Measurements from ENCODE around the gene CNDP2. TPM values are rescaled to one million over a fixed set of nuclear protein-coding genes. Genes with fewer than 3 reads are reported as not detected.

Gene CNDP2
- total and polyA plus RNA-seq, 2 of the 13 experiments (the other 11 are each of a cell fraction or from before 2014, with no cell fraction given): 64.7 to 80.8 TPM

- TF ChIP-seq RNF219 (CRISPR knock-in tag; IDR thresholded peaks at IDR 0.05) (0 out of 2 replicates have a peak, but pooled peaks have one; percentile 34), ZNF331 (CRISPR knock-in tag; IDR thresholded peaks at IDR 0.05) (peak; percentile 78), ZNF839 (CRISPR knock-in tag; IDR thresholded peaks at IDR 0.05; ENCODE audit: borderline replicate concordance) (no peak), ZNF768 (CRISPR knock-in tag; IDR thresholded peaks at IDR 0.05) (no peak), FOXO1 (CRISPR knock-in tag; IDR thresholded peaks at IDR 0.05) (peak; percentile 86), RXRB (CRISPR knock-in tag; IDR thresholded peaks at IDR 0.05; ENCODE audit: borderline replicate concordance) (peak; percentile 96), NFKBIZ (CRISPR knock-in tag; IDR thresholded peaks at IDR 0.05) (no peak; the same call in 1 of the 2 replicates), YEATS4 (CRISPR knock-in tag; IDR thresholded peaks at IDR 0.05; ENCODE audit: borderline replicate concordance) (peak; percentile 97), HNRNPUL1 (IDR thresholded peaks at IDR 0.05; ENCODE audit: low read depth, low read length) (no peak), NAIF1 (CRISPR knock-in tag; IDR thresholded peaks at IDR 0.05; ENCODE audit: borderline replicate concordance) (peak; percentile 82), FOSL2 (CRISPR knock-in tag; IDR thresholded peaks at IDR 0.05) (peak; percentile 90), FOSL1 (CRISPR knock-in tag; IDR thresholded peaks at IDR 0.05; ENCODE audit: borderline replicate concordance) (peak; percentile 72), SOX5 (CRISPR knock-in tag; IDR thresholded peaks at IDR 0.05; ENCODE audit: borderline replicate concordance) (peak; percentile 77), ZNF784 (CRISPR knock-in tag; IDR thresholded peaks at IDR 0.05; ENCODE audit: borderline replicate concordance) (peak; percentile 31; the same call in 1 of the 2 replicates), ZNF564 (CRISPR knock-in tag; IDR thresholded peaks at IDR 0.05) (peak; percentile 70; the same call in 1 of the 2 replicates), ASH2L (IDR thresholded peaks at IDR 0.05; ENCODE audit: insufficient read length, low read depth, low read length) (peak; percentile 95), HHEX (CRISPR knock-in tag; IDR thresholded peaks at IDR 0.05) (0 out of 2 replicates have a peak, but pooled peaks have one; percentile 40), ZKSCAN8 (CRISPR knock-in tag; IDR thresholded peaks at IDR 0.05; ENCODE audit: borderline replicate concordance) (0 out of 2 replicates have a peak, but pooled peaks have one; percentile 32), ZSCAN31 (CRISPR knock-in tag; IDR thresholded peaks at IDR 0.05; ENCODE audit: low read depth) (peak; percentile 80; the same call in 1 of the 2 replicates), MEF2D (CRISPR knock-in tag; IDR thresholded peaks at IDR 0.05) (peak; percentile 74), MEIS1 (CRISPR knock-in tag; IDR thresholded peaks at IDR 0.05; ENCODE audit: borderline replicate concordance) (0 out of 2 replicates have a peak, but pooled peaks have one; percentile 71), RFX1 (IDR thresholded peaks at IDR 0.05) (no peak), ZNF180 (CRISPR knock-in tag; IDR thresholded peaks at IDR 0.05; ENCODE audit: borderline replicate concordance, low read depth) (no peak)
- TF ChIP-seq, protein P1, sequence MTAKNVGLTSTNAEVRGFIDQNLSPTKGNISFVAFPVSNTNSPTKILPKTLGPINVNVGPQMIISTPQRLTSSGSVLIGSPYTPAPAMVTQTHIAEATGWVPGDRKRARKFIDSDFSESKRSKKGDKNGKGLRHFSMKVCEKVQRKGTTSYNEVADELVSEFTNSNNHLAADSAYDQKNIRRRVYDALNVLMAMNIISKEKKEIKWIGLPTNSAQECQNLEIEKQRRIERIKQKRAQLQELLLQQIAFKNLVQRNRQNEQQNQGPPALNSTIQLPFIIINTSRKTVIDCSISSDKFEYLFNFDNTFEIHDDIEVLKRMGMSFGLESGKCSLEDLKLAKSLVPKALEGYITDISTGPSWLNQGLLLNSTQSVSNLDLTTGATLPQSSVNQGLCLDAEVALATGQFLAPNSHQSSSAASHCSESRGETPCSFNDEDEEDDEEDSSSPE (CRISPR knock-in tag; IDR thresholded peaks at IDR 0.05): 0 out of 2 replicates have a peak, but pooled peaks have one; percentile 22
Observed at GRCh38 chr18:74541703-74542555, 45.8 kb downstream of the CNDP2 start (continued).

Measured in HepG2 (cell line).